ENCODE measurements around the gene PACSIN3.

- no peak for TF ChIP-seq EZH2phosphoT487 (IDR thresholded peaks at IDR 0.05; ENCODE audit: borderline replicate concordance, low read length)
- TF ChIP-seq, protein P1, sequence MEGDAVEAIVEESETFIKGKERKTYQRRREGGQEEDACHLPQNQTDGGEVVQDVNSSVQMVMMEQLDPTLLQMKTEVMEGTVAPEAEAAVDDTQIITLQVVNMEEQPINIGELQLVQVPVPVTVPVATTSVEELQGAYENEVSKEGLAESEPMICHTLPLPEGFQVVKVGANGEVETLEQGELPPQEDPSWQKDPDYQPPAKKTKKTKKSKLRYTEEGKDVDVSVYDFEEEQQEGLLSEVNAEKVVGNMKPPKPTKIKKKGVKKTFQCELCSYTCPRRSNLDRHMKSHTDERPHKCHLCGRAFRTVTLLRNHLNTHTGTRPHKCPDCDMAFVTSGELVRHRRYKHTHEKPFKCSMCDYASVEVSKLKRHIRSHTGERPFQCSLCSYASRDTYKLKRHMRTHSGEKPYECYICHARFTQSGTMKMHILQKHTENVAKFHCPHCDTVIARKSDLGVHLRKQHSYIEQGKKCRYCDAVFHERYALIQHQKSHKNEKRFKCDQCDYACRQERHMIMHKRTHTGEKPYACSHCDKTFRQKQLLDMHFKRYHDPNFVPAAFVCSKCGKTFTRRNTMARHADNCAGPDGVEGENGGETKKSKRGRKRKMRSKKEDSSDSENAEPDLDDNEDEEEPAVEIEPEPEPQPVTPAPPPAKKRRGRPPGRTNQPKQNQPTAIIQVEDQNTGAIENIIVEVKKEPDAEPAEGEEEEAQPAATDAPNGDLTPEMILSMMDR (IDR thresholded peaks at IDR 0.05; ENCODE audit: low read depth, low read length, poor library complexity, severe bottlenecking) = no peak
Observed at GRCh38 chr11:47149782-47150181, 36.5 kb downstream of the PACSIN3 start.
